ENCODE measurements around the gene RPN2. TPM values are rescaled to one million over a fixed set of nuclear protein-coding genes. Genes with fewer than 3 reads are reported as not detected.

The RPN2 gene
- total and polyA plus RNA-seq, 9 of the 15 experiments (the other 6 are each of a cell fraction or from before 2014, with no cell fraction given) = 168 to 548 (median 325) TPM

DNA sequence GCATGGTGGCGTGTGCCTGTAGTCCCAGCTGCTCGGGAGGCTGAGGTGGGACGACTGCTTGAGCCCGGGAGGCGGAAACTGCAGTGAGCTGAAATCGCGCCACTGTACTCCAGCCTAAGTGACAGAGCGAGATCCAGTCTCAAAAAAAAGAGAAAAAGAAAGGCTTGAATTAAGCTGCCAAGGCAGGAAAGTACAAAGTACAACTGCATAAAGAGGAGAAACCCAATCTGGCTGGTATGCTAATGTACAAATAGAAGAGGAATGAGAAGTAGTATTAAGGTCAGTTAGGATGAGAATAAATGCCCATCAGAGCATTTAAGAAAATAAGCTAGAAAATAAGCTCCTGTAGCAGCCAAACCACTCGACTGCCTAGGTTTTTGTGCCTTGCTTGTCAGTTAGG lies 23.1 kb upstream of the RPN2 start (continued):
- no peak for TF ChIP-seq SRSF9 (IDR thresholded peaks at IDR 0.05; ENCODE audit: borderline replicate concordance, low read depth, low read length)

DNA sequence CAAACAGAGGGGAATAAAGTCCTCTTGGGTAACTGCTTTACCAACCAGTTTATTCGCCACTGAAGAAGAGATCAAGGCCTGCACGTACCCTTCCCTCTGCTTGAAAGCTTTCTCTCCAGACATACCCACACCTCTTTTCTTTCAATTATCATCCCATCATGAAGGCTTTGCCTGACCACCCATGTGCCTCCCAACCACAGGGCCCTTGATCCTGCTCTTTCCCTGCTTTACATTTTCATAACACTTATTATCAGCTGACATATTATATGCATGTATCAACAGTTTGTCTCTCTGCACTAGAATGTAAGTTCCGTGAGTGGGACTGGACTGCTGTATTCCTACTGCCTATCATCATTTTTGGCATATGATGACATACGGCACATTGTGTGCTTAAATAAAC lies 20.9 kb upstream of the RPN2 start:
- H3K9ac ChIP-seq (ENCODE audit: insufficient read depth in 1 of 2, low read depth in 2 of 2, low read length in 2 of 2) = no peak overlapping the region
- H3K4me3 ChIP-seq = no peak overlapping the region
- H3K9me3 ChIP-seq (replicated peaks; ENCODE audit: control insufficient read depth, insufficient read depth, low read depth, low read length) = no peaks in the 10 kb centered on the region
- H3K4me2 ChIP-seq (ENCODE audit: insufficient read depth, low read length) = no peak overlapping the region
- intact Hi-C loops (cut with micrococcal nuclease) (no loop called here), in situ Hi-C loops (cut with MboI) (no loop called here)
- H4K20me1 ChIP-seq (replicated peaks; ENCODE audit: control insufficient read depth, insufficient read depth, low read length) = no peaks in the 10 kb centered on the region
- CTCF ChIA-PET (ENCODE audit: low intra/inter-chr PET ratio) = no interaction called here
- TF ChIP-seq BCOR (IDR thresholded peaks at IDR 0.05) (peak; percentile 63; the same call in 1 of the 2 replicates), RBM25 (IDR thresholded peaks at IDR 0.05; ENCODE audit: low read depth, low read length, severe bottlenecking) (peak; percentile 66), PCBP2 (IDR thresholded peaks at IDR 0.05; ENCODE audit: low read depth, low read length, poor library complexity, severe bottlenecking) (no peak)
- peaks cover 35 to 39% of the 10 kb centered on the region in 2 experiments; a peak in 4 of 5 replicates for H3K4me1 ChIP-seq (replicated peaks in 1 of 2; ENCODE audit: control insufficient read depth in 2 of 2, insufficient read depth in 2 of 2, low read length in 2 of 2)
- H3K36me3 ChIP-seq (ENCODE audit: control insufficient read depth, insufficient read depth, low read length) = no peaks in the 10 kb centered on the region
- WGBS (ENCODE audit: insufficient coverage, low coverage, missing lambda C conversion rate) = 82% methylated on average over 4 of the region's 4 CpGs
- H3K27me3 ChIP-seq (ENCODE audit: control insufficient read depth in 2 of 2, insufficient read depth in 2 of 2, low read length in 2 of 2) = no peaks in the 10 kb centered on the region
- ATAC-seq (no peak), DNase-seq (ENCODE audit: extremely low read depth in 1 of 4, low spot score in 3 of 4) (no peak), FAIRE-seq (no peak)
- no peaks in the 10 kb centered on the region for H3K79me2 ChIP-seq (ENCODE audit: control insufficient read depth, insufficient read depth, low read length)
- H3K27ac ChIP-seq (ENCODE audit: extremely low read depth, low read depth, low read length) = no peak overlapping the region; the same call in 2 of the 3 replicates
- H2AFZ ChIP-seq (ENCODE audit: low read depth, low read length) = peak overlapping the region; percentile 63; the same call in 1 of the 2 replicates
- no peaks in the 10 kb centered on the region for H3K9me1 ChIP-seq (ENCODE audit: control insufficient read depth, insufficient read depth, low read length)
- POLR2A ChIA-PET = interaction anchor here (0.6 to 1.6 kb wide), 4 partner anchors 13 to 435 kb away, joined by 3 to 4 read pairs (median 3); no protein-coding TSS in a partner anchor
- no TSS peak for BruUV-seq (replicated peaks)
